ENCODE results near the gene ROGDI.

The ROGDI gene

DNA sequence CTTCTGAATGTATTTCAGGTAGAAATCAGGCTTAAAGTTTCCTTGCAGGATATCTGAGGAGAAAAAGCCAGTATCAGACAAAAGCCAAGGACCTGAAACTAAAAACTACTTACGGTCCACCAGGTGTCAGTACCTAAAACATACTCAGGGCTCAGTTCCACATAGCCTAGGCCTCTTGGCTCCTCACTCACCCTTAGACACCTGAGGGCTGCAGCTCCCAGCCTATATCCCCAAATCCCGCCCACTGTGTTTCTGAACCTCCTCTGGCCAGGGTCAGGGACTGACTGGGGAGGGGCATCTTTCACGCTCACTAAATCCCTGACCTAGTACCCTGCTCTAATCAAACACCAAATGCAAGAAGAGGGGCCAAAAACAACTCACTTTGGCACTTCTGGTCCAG lies 8.8 kb upstream of the ROGDI start:
- Histone ChIP-seq H3K9me3 (ENCODE audit: insufficient read depth, low read length) (no peaks in the 10 kb centered on the region), H3K36me3 (replicated peaks; ENCODE audit: low read depth, low read length) (peaks cover 43% of the 10 kb centered on the region), H3K27ac (ENCODE audit: low read length) (no peak overlapping the region), H2AFZ (ENCODE audit: low read depth, low read length) (no peak overlapping the region), H3K4me1 (ENCODE audit: low read length) (no peaks in the 10 kb centered on the region), H3K4me3 (ENCODE audit: low read length) (no peak overlapping the region), H3K79me2 (ENCODE audit: low read length) (no peaks in the 10 kb centered on the region), H3K4me2 (ENCODE audit: low read length) (no peak overlapping the region), H3K27me3 (ENCODE audit: low read depth, low read length) (no peaks in the 10 kb centered on the region), H3K9ac (ENCODE audit: low read length) (no peak overlapping the region), H4K20me1 (ENCODE audit: insufficient read depth, low read length) (no peaks in the 10 kb centered on the region)
- TF ChIP-seq, protein P1, sequence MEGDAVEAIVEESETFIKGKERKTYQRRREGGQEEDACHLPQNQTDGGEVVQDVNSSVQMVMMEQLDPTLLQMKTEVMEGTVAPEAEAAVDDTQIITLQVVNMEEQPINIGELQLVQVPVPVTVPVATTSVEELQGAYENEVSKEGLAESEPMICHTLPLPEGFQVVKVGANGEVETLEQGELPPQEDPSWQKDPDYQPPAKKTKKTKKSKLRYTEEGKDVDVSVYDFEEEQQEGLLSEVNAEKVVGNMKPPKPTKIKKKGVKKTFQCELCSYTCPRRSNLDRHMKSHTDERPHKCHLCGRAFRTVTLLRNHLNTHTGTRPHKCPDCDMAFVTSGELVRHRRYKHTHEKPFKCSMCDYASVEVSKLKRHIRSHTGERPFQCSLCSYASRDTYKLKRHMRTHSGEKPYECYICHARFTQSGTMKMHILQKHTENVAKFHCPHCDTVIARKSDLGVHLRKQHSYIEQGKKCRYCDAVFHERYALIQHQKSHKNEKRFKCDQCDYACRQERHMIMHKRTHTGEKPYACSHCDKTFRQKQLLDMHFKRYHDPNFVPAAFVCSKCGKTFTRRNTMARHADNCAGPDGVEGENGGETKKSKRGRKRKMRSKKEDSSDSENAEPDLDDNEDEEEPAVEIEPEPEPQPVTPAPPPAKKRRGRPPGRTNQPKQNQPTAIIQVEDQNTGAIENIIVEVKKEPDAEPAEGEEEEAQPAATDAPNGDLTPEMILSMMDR (IDR thresholded peaks at IDR 0.05; ENCODE audit: low read depth, low read length), result no peak
- no peak for TF ChIP-seq EZH2phosphoT487 (IDR thresholded peaks at IDR 0.05; ENCODE audit: low read depth)

DNA sequence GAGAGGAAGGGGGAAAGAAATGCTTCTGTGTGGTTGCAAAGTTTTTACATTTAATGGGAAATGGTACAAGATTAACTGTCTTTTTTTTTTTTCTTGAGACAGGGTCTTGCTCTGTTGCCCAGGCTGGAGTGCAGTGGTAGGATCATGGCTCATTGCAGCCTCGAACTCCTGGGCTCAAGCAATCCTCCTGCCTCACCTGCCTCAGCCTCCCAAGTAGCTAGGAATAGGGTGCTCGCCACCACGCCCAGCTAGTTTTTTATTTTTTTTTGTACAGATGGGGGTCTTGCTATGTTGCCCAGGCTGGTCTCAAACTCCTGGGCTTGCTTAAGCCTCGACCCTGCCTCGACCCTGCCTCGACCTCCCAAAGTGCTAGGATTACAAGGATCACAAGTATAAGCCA lies 3.8 kb upstream of the ROGDI start:
- no peaks in the 10 kb centered on the region for H4K20me1 ChIP-seq (ENCODE audit: insufficient read depth, low read length)
- no peak overlapping the region for H3K9ac ChIP-seq (ENCODE audit: low read length)
- H3K4me2 ChIP-seq (ENCODE audit: low read length), result no peak overlapping the region
- peaks cover 15% of the 10 kb centered on the region for H3K4me1 ChIP-seq (ENCODE audit: low read length)
- TF ChIP-seq EZH2phosphoT487 (IDR thresholded peaks at IDR 0.05; ENCODE audit: low read depth), result no peak
- TF ChIP-seq, protein P1 (IDR thresholded peaks at IDR 0.05; ENCODE audit: low read depth, low read length), result no peak
- H3K9me3 ChIP-seq (ENCODE audit: insufficient read depth, low read length), result no peaks in the 10 kb centered on the region
- H3K27me3 ChIP-seq (ENCODE audit: low read depth, low read length), result no peaks in the 10 kb centered on the region
- H3K36me3 ChIP-seq (replicated peaks; ENCODE audit: low read depth, low read length), result peaks cover 14% of the 10 kb centered on the region
- H3K4me3 ChIP-seq (ENCODE audit: low read length), result no peak overlapping the region
- H2AFZ ChIP-seq (ENCODE audit: low read depth, low read length), result no peak overlapping the region
- no peaks in the 10 kb centered on the region for H3K79me2 ChIP-seq (ENCODE audit: low read length)
- H3K27ac ChIP-seq (ENCODE audit: low read length), result no peak overlapping the region

DNA sequence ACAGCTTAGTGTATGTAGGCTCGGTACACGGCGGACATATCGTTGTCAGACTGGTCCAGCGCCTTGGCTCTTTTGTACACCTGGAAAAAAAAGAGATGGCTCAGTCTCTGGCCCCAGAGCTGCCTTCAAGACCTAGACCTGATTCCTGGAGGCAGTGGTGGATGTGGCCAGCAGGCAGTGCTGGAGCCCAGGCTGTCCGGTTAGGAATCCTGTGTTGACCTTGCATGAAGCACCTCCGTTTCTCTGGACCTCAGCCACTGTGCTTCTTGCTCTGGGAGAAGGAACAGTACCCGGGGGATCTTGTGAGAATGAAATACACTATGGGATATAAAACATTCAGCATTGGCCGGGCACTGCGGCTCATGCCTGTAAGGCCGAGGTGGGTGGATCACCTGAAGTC lies 2.8 kb upstream of the ROGDI start:
- Histone ChIP-seq H3K4me2 (ENCODE audit: low read length) (no peak overlapping the region), H3K4me1 (ENCODE audit: low read length) (peaks cover 17% of the 10 kb centered on the region), H3K9me3 (ENCODE audit: insufficient read depth, low read length) (no peaks in the 10 kb centered on the region), H2AFZ (ENCODE audit: low read depth, low read length) (no peak overlapping the region), H3K4me3 (ENCODE audit: low read length) (no peak overlapping the region), H3K9ac (ENCODE audit: low read length) (no peak overlapping the region), H4K20me1 (ENCODE audit: insufficient read depth, low read length) (no peaks in the 10 kb centered on the region), H3K27me3 (ENCODE audit: low read depth, low read length) (no peaks in the 10 kb centered on the region), H3K79me2 (ENCODE audit: low read length) (no peaks in the 10 kb centered on the region), H3K27ac (ENCODE audit: low read length) (no peak overlapping the region), H3K36me3 (replicated peaks; ENCODE audit: low read depth, low read length) (peaks cover 12% of the 10 kb centered on the region)
- TF ChIP-seq EZH2phosphoT487 (IDR thresholded peaks at IDR 0.05; ENCODE audit: low read depth), result no peak
- TF ChIP-seq, protein P1 (IDR thresholded peaks at IDR 0.05; ENCODE audit: low read depth, low read length), result no peak

DNA sequence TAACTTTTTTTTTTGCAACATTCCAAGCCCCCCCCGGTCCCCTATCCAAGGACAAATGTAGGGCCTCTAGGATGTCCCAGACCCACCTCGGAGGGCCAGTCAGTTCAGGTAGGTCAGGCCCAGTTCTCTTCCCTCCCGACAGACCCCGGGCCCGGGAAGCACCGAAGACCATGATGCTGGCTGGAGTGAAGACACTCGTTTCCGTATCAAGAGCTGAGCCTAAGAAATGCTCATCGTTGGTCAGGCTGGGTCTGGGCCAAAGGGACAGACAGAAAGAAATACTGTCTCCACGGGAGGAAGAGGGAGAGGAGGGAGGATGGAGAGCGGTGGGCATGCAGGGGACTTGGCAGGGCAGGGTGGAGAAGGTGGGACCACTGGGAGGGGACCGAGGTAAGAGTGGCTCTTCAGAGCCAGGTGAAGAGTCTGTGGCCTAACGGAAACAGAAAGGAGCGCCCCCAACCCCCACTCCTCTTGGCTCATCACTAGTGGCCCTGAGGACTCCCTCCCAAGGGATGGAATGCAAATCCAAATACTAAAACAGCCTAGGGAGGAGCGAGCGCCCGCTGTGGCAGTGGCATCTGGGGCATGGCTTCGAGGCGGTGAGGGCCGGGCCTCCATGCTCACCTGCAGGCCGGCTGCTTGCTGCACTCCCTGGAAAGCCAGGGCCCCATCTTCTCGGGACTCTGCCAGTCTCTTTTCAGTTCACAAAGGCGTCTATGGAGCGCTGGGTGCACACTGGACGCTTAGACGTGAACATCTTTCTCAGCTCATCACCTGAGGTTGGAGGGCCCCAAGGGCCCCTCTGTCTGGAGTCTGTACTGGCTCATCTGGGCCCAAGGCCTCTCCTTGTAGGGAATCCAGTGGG lies 1.7 kb upstream of the ROGDI start:
- H3K9ac ChIP-seq (ENCODE audit: low read length), result no peak overlapping the region
- no peaks in the 10 kb centered on the region for H3K27me3 ChIP-seq (ENCODE audit: low read depth, low read length)
- TF ChIP-seq EZH2phosphoT487 (IDR thresholded peaks at IDR 0.05; ENCODE audit: low read depth), result no peak
- TF ChIP-seq, protein P1 (IDR thresholded peaks at IDR 0.05; ENCODE audit: low read depth, low read length), result no peak
- H3K79me2 ChIP-seq (ENCODE audit: low read length), result no peaks in the 10 kb centered on the region
- H3K4me3 ChIP-seq (ENCODE audit: low read length), result no peak overlapping the region
- H3K4me1 ChIP-seq (ENCODE audit: low read length), result peaks cover 17% of the 10 kb centered on the region
- H4K20me1 ChIP-seq (ENCODE audit: insufficient read depth, low read length), result no peaks in the 10 kb centered on the region
- H3K4me2 ChIP-seq (ENCODE audit: low read length), result peak overlapping the region; percentile 67
- H3K9me3 ChIP-seq (ENCODE audit: insufficient read depth, low read length), result no peaks in the 10 kb centered on the region
- no peak overlapping the region for H2AFZ ChIP-seq (ENCODE audit: low read depth, low read length)
- peaks cover 12% of the 10 kb centered on the region for H3K36me3 ChIP-seq (replicated peaks; ENCODE audit: low read depth, low read length)
- H3K27ac ChIP-seq (ENCODE audit: low read length), result peak overlapping the region; percentile 79
